OCI-M2 (cell line): ENCODE data around the gene UBE2H.
A peak's percentile ranks its signal among the peaks of the same experiment; 100 is the strongest.
"Not testable (repeated sequence)": the region's sequence is repeated elsewhere in the genome, so short reads cannot be mapped to it uniquely, and the experiment has no call there.

Experiments
- DNase-seq: peaks from one replicate; lab custom pipeline; 2025; ENCODE audit not compliant: unreplicated experiment; lab: John Stamatoyannopoulos, UW

UBE2H gene

GRCh38 chr7:129875160-129875559, 77.6 kb downstream of the UBE2H start:
- no peak for DNase-seq

GRCh38 chr7:129874722-129875121, 78.0 kb downstream of the UBE2H start:
- DNase-seq, result no peak

GRCh38 chr7:129872054-129872453, 80.7 kb downstream of the UBE2H start:
- no peak for DNase-seq

- DNase-seq, result no peak
Measured at GRCh38 chr7:129870668-129871067, 82.1 kb downstream of the UBE2H start.

GRCh38 chr7:129866251-129866650, 86.5 kb downstream of the UBE2H start:
- no peak for DNase-seq

- no peak for DNase-seq
Measured at GRCh38 chr7:129865925-129866201, 86.9 kb downstream of the UBE2H start.

GRCh38 chr7:129865093-129865924, 87.5 kb downstream of the UBE2H start:
- DNase-seq, result no peak

- not testable (repeated sequence) for DNase-seq
Measured at GRCh38 chr7:129864676-129865075, 88.1 kb downstream of the UBE2H start.

GRCh38 chr7:129864042-129864441, 88.7 kb downstream of the UBE2H start:
- DNase-seq, result no peak

GRCh38 chr7:129862682-129863081, 90.1 kb downstream of the UBE2H start:
- DNase-seq, result no peak

GRCh38 chr7:129860784-129861183, 92.0 kb downstream of the UBE2H start:
- DNase-seq, result not testable (repeated sequence)

GRCh38 chr7:129859183-129859582, 93.6 kb downstream of the UBE2H start:
- DNase-seq, result peak; percentile 43

GRCh38 chr7:129858490-129858889, 94.3 kb downstream of the UBE2H start:
- DNase-seq, result no peak

- no peak for DNase-seq
Measured at GRCh38 chr7:129857313-129857712, 95.4 kb downstream of the UBE2H start.

- DNase-seq, result no peak
Measured at GRCh38 chr7:129855935-129856717, 96.6 kb downstream of the UBE2H start.

GRCh38 chr7:129855234-129855673, 97.5 kb downstream of the UBE2H start:
- no peak for DNase-seq

GRCh38 chr7:129854401-129854800, 98.4 kb downstream of the UBE2H start:
- no peak for DNase-seq

GRCh38 chr7:129853661-129854268, 99.0 kb downstream of the UBE2H start:
- no peak for DNase-seq

- no peak for DNase-seq
Measured at GRCh38 chr7:129851809-129852208, 101.0 kb downstream of the UBE2H start.

GRCh38 chr7:129851174-129851573, 101.6 kb downstream of the UBE2H start:
- no peak for DNase-seq

- DNase-seq, result no peak
Measured at GRCh38 chr7:129848436-129848835, 104.3 kb downstream of the UBE2H start.

GRCh38 chr7:129845972-129846327, 106.8 kb downstream of the UBE2H start:
- DNase-seq, result no peak
